Activated CD4-positive, alpha-beta memory T cell treated with anti-CD3 and anti-CD28 coated beads for 36 hours (primary cell): ENCODE results near the gene ANKRD6. TPM values are rescaled to one million over a fixed set of nuclear protein-coding genes. Genes with fewer than 3 reads are reported as not detected.

ENCODE experiments used
- CTCF ChIA-PET: fragments of 350-600 bp; sonication (Branson Sonifier 250); formaldehyde crosslinking; loops from one replicate; lab custom pipeline; 2021; ENCODE audit warnings: antibody characterized with exemption, inconsistent platforms; lab: Charles Lee
- POLR2A ChIA-PET: fragments of 350-600 bp; sonication (Branson Sonifier 250); formaldehyde crosslinking; loops from one replicate; lab custom pipeline; 2021; ENCODE audit warnings: antibody characterized with exemption; lab: Charles Lee
- DNase-seq: peaks from one replicate; pipeline ENCODE4 v3.0.0-alpha.2; 2020
- H3K27ac Mint-ChIP-seq: one replicate; pipeline ENCODE4 v1.8.0; 2021; ENCODE audit warnings: mixed read lengths
- H3K27me3 Mint-ChIP-seq: one replicate; pipeline ENCODE4 v1.8.0; 2021; ENCODE audit warnings: mixed read lengths
- H3K36me3 Mint-ChIP-seq: one replicate; pipeline ENCODE4 v1.8.0; 2021; ENCODE audit warnings: mixed read lengths
- H3K4me1 Mint-ChIP-seq: one replicate; pipeline ENCODE4 v1.8.0; 2021; ENCODE audit warnings: low read depth, mixed read lengths
- H3K4me3 Mint-ChIP-seq: one replicate; pipeline ENCODE4 v1.8.0; 2021; ENCODE audit warnings: mild to moderate bottlenecking, mixed read lengths
- H3K9me3 Mint-ChIP-seq: one replicate; pipeline ENCODE4 v1.8.0; 2021; ENCODE audit warnings: mixed read lengths
- intact Hi-C: fragments of 100-400 bp; cut with micrococcal nuclease; formaldehyde crosslinking; loops from one replicate; pipeline ENCODE4 v1.15.1; 2023
- total RNA-seq, 2 experiments: library from RNA; stranded (reverse); gene quantifications; one replicate each; pipeline ENCODE4 v1.2.3, GENCODE V29; 2021

ANKRD6 gene
- total RNA-seq, 2 experiments from 2014 or later: 3.1 to 4.0 TPM

DNA sequence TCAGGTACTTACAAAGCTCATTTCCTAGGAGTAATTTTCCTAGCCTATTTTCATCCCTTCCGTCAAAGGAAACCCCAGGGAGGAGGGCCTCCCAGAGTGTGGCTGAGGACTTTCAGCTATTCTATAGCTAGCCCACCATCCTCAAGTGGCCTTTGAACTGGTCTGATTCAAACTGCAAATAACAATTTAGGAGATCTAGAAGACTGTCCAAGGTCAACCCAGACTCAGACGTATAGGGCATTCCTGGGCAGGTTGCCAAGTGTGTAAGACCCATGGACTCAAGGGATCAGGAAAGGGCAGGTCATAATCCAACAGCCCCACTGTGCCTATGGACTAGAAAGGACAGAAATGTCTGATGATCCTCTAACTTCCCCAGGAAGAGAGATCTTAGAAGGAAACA lies 18.7 kb upstream of the ANKRD6 start:
- intact Hi-C loops: no loop called here
- no peak overlapping the region for H3K4me3 Mint-ChIP-seq
- H3K4me1 Mint-ChIP-seq: peaks cover 18% of the 10 kb centered on the region
- H3K27me3 Mint-ChIP-seq: peaks cover 2% of the 10 kb centered on the region
- H3K27ac Mint-ChIP-seq: no peak overlapping the region
- no peak for DNase-seq
- ChIA-PET POLR2A (no interaction called here), CTCF (interaction anchor here (3.4 to 4.1 kb wide), 3 partner anchors 18 to 46 kb away, joined by 10 to 22 read pairs (median 16); partner anchors contain the start of gene ANKRD6)
- H3K9me3 Mint-ChIP-seq: no peaks in the 10 kb centered on the region
- H3K36me3 Mint-ChIP-seq: no peaks in the 10 kb centered on the region

DNA sequence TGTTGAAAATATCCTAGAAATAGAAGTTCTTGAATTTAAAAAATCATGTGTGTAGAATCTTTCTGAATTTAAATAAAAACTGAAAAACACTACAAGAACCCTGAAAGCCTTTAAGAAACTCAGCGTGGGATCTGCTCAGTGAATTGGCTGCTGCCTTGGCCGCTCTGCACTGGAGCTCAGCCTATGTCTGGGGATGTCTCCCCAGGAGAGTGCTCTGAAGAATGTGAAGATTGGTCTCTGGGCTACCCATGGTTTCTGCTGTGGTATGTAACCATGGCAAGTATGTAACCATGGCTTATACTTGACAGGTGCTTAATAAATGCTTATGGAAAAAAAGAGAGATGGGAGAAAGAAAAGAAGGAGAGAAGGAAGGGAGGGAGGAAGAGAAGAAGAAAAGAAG lies 17.8 kb upstream of the ANKRD6 start:
- Mint-ChIP-seq H3K27me3 (peaks cover 5% of the 10 kb centered on the region), H3K4me3 (no peak overlapping the region), H3K27ac (no peak overlapping the region), H3K9me3 (no peaks in the 10 kb centered on the region), H3K36me3 (no peaks in the 10 kb centered on the region), H3K4me1 (peaks cover 17% of the 10 kb centered on the region)
- DNase-seq: no peak
- CTCF ChIA-PET: interaction anchor here (3.9 kb wide), 1 partner anchor 17 kb away, joined by 16 read pairs; the partner anchor contains the start of gene ANKRD6
- intact Hi-C loops: no loop called here
- POLR2A ChIA-PET: no interaction called here

GRCh38 chr6:89416796-89417195 lies 16.2 kb upstream of the ANKRD6 start:
- ChIA-PET POLR2A (no interaction called here), CTCF (interaction anchor here (1.1 to 4.9 kb wide), 3 partner anchors 15 to 193 kb away, joined by 3 to 21 read pairs (median 10); no protein-coding TSS in a partner anchor)
- Mint-ChIP-seq H3K4me3 (no peak overlapping the region), H3K36me3 (no peaks in the 10 kb centered on the region), H3K4me1 (peaks cover 11% of the 10 kb centered on the region), H3K9me3 (no peaks in the 10 kb centered on the region), H3K27ac (no peak overlapping the region), H3K27me3 (peaks cover 5% of the 10 kb centered on the region)
- intact Hi-C loops: no loop called here
- no peak for DNase-seq

DNA sequence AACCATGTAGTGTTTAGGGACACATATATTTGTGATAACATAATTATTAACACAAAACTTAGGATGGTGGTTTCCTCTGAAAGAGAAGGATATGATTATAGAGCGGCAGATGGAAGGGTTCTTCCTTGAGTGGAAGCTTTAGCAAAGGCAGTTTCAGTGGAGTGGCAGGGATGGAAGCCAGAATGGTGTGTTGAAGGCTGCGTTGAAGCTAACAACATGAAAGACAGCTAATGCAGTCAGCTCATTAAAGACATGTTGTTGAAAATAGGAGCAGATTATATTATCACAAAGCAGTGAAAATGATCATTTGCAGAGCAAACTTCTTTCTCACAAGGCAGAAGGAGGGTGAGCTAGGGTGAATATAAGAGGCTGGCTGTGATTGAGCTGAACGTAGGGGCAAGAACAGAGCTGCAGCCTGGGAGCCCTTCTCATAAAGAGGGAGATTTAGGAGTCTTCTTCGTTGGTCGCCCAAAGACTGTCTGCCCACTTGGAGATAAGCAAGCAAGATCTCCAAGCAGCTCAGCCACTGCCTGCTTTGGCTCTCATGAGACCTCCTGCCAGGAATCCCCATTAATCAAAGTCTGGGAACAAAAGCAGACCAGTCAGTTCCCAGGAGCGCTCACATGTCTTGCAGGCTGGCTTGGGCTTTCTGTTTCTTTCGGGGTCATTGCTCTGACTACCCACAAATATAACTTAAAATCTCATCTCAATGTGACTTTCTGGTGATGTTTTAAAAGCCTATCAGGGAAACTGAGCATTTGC lies 2.6 kb upstream of the ANKRD6 start:
- ChIA-PET POLR2A (no interaction called here), CTCF (interaction anchor here (0.6 to 5.4 kb wide), 9 partner anchors 15 to 448 kb away, joined by 3 to 91 read pairs (median 4); partner anchors contain the start of gene LYRM2)
- H3K27me3 Mint-ChIP-seq: peaks cover 3% of the 10 kb centered on the region
- intact Hi-C loops: loop anchor here (5.0 to 10.0 kb wide), 3 partner anchors 167 to 1044 kb away; partner anchors contain the start of gene CASP8AP2
- no peak for DNase-seq
- no peak overlapping the region for H3K27ac Mint-ChIP-seq
- H3K36me3 Mint-ChIP-seq: no peaks in the 10 kb centered on the region
- no peak overlapping the region for H3K4me3 Mint-ChIP-seq
- no peaks in the 10 kb centered on the region for H3K9me3 Mint-ChIP-seq
- H3K4me1 Mint-ChIP-seq: peaks cover 19% of the 10 kb centered on the region

DNA sequence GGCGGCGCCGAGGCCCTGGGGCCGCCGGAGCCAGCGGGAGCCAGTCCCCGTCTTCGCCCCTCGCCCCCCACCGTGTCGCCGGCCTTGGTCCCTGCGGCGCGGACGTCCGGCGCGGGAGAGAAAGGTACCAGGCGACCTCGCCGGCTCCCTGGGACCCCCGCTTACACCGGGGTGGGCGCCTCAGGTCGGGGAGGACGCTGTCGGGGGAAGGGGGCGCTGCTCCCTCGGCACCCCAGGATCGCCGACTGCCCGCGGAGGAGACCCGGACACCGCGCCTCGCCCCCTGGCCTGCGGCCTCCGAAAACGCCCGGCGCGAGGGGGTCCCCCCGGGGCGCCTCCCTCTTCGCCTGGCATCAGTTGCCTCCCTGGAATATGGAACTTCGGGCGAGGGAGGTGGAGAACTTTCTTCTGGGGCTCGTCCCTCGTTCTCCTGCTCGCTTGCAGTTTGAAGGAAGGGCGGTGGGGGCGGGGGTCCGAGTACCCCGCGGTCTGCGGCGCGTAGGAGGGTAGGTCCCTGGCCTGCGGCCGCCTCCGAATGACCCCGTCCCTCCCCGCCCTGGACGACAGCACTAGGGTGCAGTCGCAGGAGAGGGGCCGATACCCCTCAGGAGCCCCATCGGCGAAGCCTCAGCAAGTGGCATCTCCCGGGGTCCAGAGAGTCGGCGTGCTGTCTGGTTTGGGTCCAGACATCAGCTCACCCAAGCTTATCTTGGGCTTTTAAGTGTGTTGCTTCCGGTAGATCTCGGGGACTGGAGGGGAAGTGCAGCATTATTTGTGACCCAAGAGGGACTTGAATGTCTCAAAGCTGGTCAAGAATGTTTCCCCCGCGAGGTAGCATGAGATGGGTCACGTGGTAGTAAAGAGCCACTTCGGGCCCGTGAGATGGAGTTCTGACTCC lies 549 bp downstream of the ANKRD6 start:
- Mint-ChIP-seq H3K36me3 (no peaks in the 10 kb centered on the region), H3K27me3 (peaks cover 1% of the 10 kb centered on the region), H3K27ac (peak overlapping the region; percentile 30), H3K4me3 (peak overlapping the region; percentile 69), H3K9me3 (no peaks in the 10 kb centered on the region), H3K4me1 (peaks cover 21% of the 10 kb centered on the region)
- CTCF ChIA-PET: interaction anchor here (0.7 to 5.4 kb wide), 12 partner anchors 8 to 269 kb away, joined by 3 to 91 read pairs (median 4); partner anchors contain the start of gene RRAGD
- intact Hi-C loops: loop anchor here (1.0 to 10.0 kb wide), 7 partner anchors 21 to 1041 kb away; partner anchors contain the start of genes CASP8AP2, LYRM2 and RRAGD
- POLR2A ChIA-PET: interaction anchor here (1.0 kb wide), 1 partner anchor 206 kb away, joined by 5 read pairs; the partner anchor contains the start of gene LYRM2
- DNase-seq: peak; percentile 38

- ChIA-PET CTCF (interaction anchor here (0.7 to 5.4 kb wide), 6 partner anchors 9 to 175 kb away, joined by 3 to 91 read pairs (median 3); no protein-coding TSS in a partner anchor), POLR2A (no interaction called here)
- Mint-ChIP-seq H3K27ac (no peak overlapping the region), H3K9me3 (no peaks in the 10 kb centered on the region), H3K4me1 (peaks cover 21% of the 10 kb centered on the region), H3K36me3 (no peaks in the 10 kb centered on the region), H3K4me3 (peak overlapping the region; percentile 69), H3K27me3 (peaks cover 1% of the 10 kb centered on the region)
- no peak for DNase-seq
- intact Hi-C loops: loop anchor here (5.0 to 10.0 kb wide), 3 partner anchors 163 to 1041 kb away; partner anchors contain the start of gene CASP8AP2
Measured at GRCh38 chr6:89434150-89434499, 1.2 kb downstream of the ANKRD6 start.

- no peaks in the 10 kb centered on the region for H3K9me3 Mint-ChIP-seq
- H3K27ac Mint-ChIP-seq: no peak overlapping the region
- no peak for DNase-seq
- no peaks in the 10 kb centered on the region for H3K36me3 Mint-ChIP-seq
- peaks cover 21% of the 10 kb centered on the region for H3K4me1 Mint-ChIP-seq
- intact Hi-C loops: loop anchor here (5.0 to 10.0 kb wide), 3 partner anchors 162 to 1040 kb away; partner anchors contain the start of gene CASP8AP2
- ChIA-PET POLR2A (no interaction called here), CTCF (interaction anchor here (1.6 to 5.4 kb wide), 2 partner anchors 9 to 175 kb away, joined by 5 to 91 read pairs; no protein-coding TSS in a partner anchor)
- H3K27me3 Mint-ChIP-seq: peaks cover 1% of the 10 kb centered on the region
- H3K4me3 Mint-ChIP-seq: no peak overlapping the region
Measured at GRCh38 chr6:89434954-89435353, 2.0 kb downstream of the ANKRD6 start.

DNA sequence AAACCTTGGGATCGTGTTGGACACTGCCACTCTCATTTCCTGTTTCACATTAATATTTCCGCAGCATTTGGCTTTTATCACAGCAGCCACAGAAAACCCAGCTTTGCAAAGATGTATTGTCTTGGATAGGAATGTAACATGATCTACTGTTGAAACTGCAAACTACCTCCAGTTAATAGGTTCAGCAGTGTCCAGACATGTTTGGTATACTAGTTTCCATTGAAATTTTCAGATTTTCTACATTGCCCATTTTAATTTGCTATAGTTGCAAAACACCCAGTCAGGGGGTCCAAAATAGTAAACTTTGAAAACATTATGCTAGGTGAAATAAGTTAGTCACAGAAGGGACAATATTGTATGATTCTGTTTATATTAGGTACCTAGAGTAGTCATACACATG lies 3.3 kb downstream of the ANKRD6 start:
- peaks cover 1% of the 10 kb centered on the region for H3K27me3 Mint-ChIP-seq
- H3K9me3 Mint-ChIP-seq: no peaks in the 10 kb centered on the region
- H3K27ac Mint-ChIP-seq: no peak overlapping the region
- H3K4me1 Mint-ChIP-seq: peaks cover 21% of the 10 kb centered on the region
- CTCF ChIA-PET: interaction anchor here (2.2 kb wide), 1 partner anchor 173 kb away, joined by 15 read pairs; no protein-coding TSS in a partner anchor
- POLR2A ChIA-PET: no interaction called here
- no peaks in the 10 kb centered on the region for H3K36me3 Mint-ChIP-seq
- DNase-seq: no peak
- intact Hi-C loops: loop anchor here (10.0 kb wide), 2 partner anchors 389 to 1039 kb away; partner anchors contain the start of gene CASP8AP2
- H3K4me3 Mint-ChIP-seq: no peak overlapping the region

DNA sequence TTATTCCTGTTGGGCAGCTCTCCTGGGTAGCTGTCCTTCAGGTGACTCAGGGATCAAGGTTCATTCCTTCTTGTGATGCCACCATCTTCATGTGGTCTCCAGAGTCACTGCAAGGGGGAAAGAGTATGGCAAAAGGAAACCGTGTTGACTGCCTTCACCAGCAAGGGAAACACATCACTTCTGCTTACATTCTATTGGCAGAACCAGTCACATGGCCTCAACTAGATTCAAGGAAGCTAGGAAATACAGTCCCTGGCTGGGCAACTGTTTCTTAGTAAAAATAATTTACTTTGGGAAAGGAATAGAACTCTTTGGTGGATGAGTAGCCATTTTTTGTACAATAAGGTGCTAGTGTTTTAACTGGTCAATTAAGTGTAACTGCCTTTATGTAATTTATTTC lies 5.3 kb downstream of the ANKRD6 start:
- no peak overlapping the region for H3K4me3 Mint-ChIP-seq
- intact Hi-C loops: loop anchor here (10.0 kb wide), 2 partner anchors 387 to 1037 kb away; partner anchors contain the start of gene CASP8AP2
- H3K36me3 Mint-ChIP-seq: no peaks in the 10 kb centered on the region
- ChIA-PET POLR2A (no interaction called here), CTCF (interaction anchor here (2.2 kb wide), 1 partner anchor 171 kb away, joined by 15 read pairs; no protein-coding TSS in a partner anchor)
- H3K4me1 Mint-ChIP-seq: peaks cover 13% of the 10 kb centered on the region
- peaks cover 1% of the 10 kb centered on the region for H3K27me3 Mint-ChIP-seq
- no peaks in the 10 kb centered on the region for H3K9me3 Mint-ChIP-seq
- no peak for DNase-seq
- no peak overlapping the region for H3K27ac Mint-ChIP-seq

DNA sequence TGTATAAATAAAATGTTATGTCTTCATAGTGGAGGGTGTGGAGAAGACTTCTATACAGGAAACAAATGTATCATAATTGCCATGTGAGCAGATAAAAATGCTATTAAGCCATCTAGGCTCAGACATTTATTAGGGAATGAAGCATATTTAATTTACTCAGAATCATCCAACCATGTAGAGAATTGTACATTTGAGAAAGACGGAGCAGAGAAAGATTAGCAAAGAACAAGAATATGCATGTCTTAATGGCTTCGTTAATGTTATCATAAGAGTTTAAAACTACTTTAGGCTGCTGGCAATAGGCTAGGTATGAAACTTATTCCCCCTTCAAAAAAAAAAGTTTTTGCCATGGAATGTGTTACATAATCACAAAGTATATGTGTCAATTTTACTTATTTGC lies 6.1 kb downstream of the ANKRD6 start:
- Mint-ChIP-seq H3K4me3 (no peak overlapping the region), H3K27me3 (peaks cover 1% of the 10 kb centered on the region), H3K36me3 (no peaks in the 10 kb centered on the region), H3K27ac (no peak overlapping the region), H3K9me3 (no peaks in the 10 kb centered on the region), H3K4me1 (peaks cover 9% of the 10 kb centered on the region)
- ChIA-PET CTCF (no interaction called here), POLR2A (no interaction called here)
- DNase-seq: no peak
- intact Hi-C loops: loop anchor here (10.0 kb wide), 2 partner anchors 386 to 1036 kb away; partner anchors contain the start of gene CASP8AP2

DNA sequence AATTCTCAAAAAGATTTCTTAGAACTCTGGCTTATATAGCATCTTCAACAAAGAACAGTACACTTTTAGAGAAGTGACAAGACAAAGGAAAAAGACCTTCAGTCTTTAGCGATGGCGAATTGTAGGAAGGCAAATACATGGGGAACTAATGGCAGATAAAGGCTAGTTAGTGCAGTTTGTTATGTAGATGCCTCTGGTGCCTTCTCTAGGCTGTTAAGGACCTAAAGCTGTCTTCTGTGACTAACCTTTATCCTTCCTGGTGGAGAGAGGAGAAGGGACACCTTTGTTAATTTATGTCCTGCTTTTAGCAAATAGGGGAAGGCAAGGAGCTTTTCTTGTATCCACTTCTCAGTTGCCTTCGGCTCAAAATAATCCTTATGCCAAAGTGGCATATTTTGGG lies 7.2 kb downstream of the ANKRD6 start:
- Mint-ChIP-seq H3K27ac (no peak overlapping the region), H3K4me1 (peaks cover 3% of the 10 kb centered on the region), H3K36me3 (no peaks in the 10 kb centered on the region), H3K4me3 (no peak overlapping the region), H3K9me3 (no peaks in the 10 kb centered on the region), H3K27me3 (no peaks in the 10 kb centered on the region)
- POLR2A ChIA-PET: no interaction called here
- CTCF ChIA-PET: interaction anchor here (1.4 kb wide), 1 partner anchor 68 kb away, joined by 3 read pairs; no protein-coding TSS in a partner anchor
- DNase-seq: no peak
- intact Hi-C loops: no loop called here
